ENCODE results near the gene SORCS3. TPM values are rescaled to one million over a fixed set of nuclear protein-coding genes. Genes with fewer than 3 reads are reported as not detected.

The SORCS3 gene
- total and polyA plus RNA-seq, 2 donors (not counting 1 experiment from before 2014, with no cell fraction given), result not detected

DNA sequence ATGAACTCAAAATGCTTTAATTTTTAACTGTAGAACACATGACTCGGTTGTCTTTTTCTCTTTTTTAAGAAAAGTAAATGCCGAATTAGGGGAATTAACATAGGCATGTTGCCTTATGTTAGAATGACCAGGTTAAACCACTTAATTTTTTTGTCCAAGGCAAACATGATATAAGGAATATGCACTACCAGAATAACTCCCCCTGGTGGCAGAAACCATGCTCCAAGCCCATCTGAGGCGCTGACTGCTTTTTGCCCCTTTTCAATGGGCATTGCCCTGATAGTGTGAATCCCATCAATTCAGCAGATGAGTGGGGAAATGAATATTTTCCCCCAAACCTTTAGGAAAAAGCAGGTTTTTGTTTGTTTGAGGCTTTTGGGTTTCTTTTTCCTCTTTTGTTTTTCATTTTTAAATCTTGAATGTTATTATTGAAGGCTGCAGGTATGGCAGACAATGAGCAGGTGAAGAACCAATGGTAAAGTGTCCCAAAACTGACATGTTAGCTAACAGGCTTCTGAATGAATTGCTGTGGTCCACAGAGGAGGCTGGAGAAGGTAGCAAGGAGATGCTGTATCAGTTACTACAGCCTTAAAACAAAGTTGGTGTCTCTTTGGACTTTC, 284.3 kb downstream of the SORCS3 start:
- Mint-ChIP-seq H3K27me3 (no peaks in the 10 kb centered on the region), H3K4me1 (no peaks in the 10 kb centered on the region), H3K4me3 (no peak overlapping the region), H3K9me3 (ENCODE audit: insufficient read depth) (no peaks in the 10 kb centered on the region), H3K27ac (no peak overlapping the region)
- Histone ChIP-seq H3K4me1 (ENCODE audit: control insufficient read depth in 2 of 2, insufficient read depth in 2 of 2, low read length in 2 of 2) (no peaks in the 10 kb centered on the region), H3K79me2 (ENCODE audit: control insufficient read depth, insufficient read depth, low read length) (no peaks in the 10 kb centered on the region), H4K20me1 (ENCODE audit: control insufficient read depth, insufficient read depth, low read length, poor library complexity, severe bottlenecking) (no peaks in the 10 kb centered on the region), H2AFZ (ENCODE audit: insufficient read depth, low read depth, low read length, poor library complexity, severe bottlenecking) (no peak overlapping the region), H3K4me3 (ENCODE audit: control extremely low read depth in 1 of 5, extremely low read depth in 1 of 5, insufficient read depth in 1 of 5, low read depth in 2 of 5, low read length in 4 of 5) (no peak overlapping the region), H3K27me3 (replicated peaks in 1 of 4; ENCODE audit: control extremely low read depth in 1 of 4, control insufficient read depth in 3 of 4, insufficient read depth in 4 of 4, low read length in 3 of 4) (no peaks in the 10 kb centered on the region), H3K27ac (ENCODE audit: low read length in 2 of 2) (no peak overlapping the region), H3K4me2 (replicated peaks; ENCODE audit: low read depth, low read length, poor library complexity, severe bottlenecking) (no peak overlapping the region), H3K9ac (ENCODE audit: low read length) (no peak overlapping the region), H3K36me3 (replicated peaks in 1 of 2; ENCODE audit: control extremely low read depth in 1 of 2, control insufficient read depth in 1 of 2, extremely low read depth in 1 of 2, insufficient read depth in 2 of 2, low read length in 1 of 2) (no peaks in the 10 kb centered on the region), H3K9me3 (ENCODE audit: control extremely low read depth in 1 of 3, control insufficient read depth in 2 of 3, insufficient read depth in 1 of 3, low read length in 2 of 3) (no peaks in the 10 kb centered on the region)
- ChIA-PET CTCF (interaction anchor here (0.7 to 1.9 kb wide), 3 partner anchors 9 to 1213 kb away, joined by 3 to 5 read pairs (median 3); no protein-coding TSS in a partner anchor), POLR2A (no interaction called here)
- TF ChIP-seq CTCF (IDR thresholded peaks at IDR 0.05) (peak; percentile 54), EZH2 (IDR thresholded peaks at IDR 0.05; ENCODE audit: borderline replicate concordance, insufficient read depth, low read depth, low read length, poor library complexity, severe bottlenecking) (no peak)
- WGBS (ENCODE audit: insufficient coverage), result no CpG with 5 or more reads among the region's 3 CpGs
- peak; percentile 16 for DNase-seq
- intact Hi-C loops (cut with micrococcal nuclease), result loop anchor here (10.0 kb wide), 1 partner anchor 1211 kb away; no protein-coding TSS in a partner anchor
- no peak for ATAC-seq (ENCODE audit: low read depth)

DNA sequence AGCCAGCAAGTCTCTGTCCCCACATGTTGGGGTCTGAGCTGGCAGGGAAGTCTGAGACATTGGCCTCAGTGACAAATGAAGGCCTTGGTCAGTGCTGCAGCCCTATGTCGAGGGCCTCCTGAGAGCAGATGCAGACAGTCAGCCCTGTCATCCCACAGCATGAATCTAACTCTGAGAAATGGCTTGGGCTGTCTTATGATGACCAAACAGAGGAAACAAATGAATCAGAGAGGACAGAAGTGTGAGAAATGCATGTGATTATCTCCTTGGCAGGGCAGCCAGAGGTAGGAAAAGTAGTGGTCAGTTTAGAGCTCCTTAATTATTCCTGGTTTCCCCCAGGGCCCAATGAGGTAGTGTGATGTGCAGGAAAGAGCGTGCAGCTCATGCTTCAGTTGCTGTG, 287.6 kb downstream of the SORCS3 start:
- CTCF ChIA-PET, result no interaction called here
- POLR2A ChIA-PET, result no interaction called here
- no peak overlapping the region for H3K27ac ChIP-seq (ENCODE audit: low read length in 2 of 2)
- H3K9me3 ChIP-seq (ENCODE audit: control extremely low read depth in 1 of 3, control insufficient read depth in 2 of 3, insufficient read depth in 1 of 3, low read length in 2 of 3), result no peaks in the 10 kb centered on the region
- H3K4me1 ChIP-seq (ENCODE audit: control insufficient read depth in 2 of 2, insufficient read depth in 2 of 2, low read length in 2 of 2), result no peaks in the 10 kb centered on the region
- no peak overlapping the region for H2AFZ ChIP-seq (ENCODE audit: insufficient read depth, low read depth, low read length, poor library complexity, severe bottlenecking)
- H3K27me3 ChIP-seq (replicated peaks in 1 of 4; ENCODE audit: control extremely low read depth in 1 of 4, control insufficient read depth in 3 of 4, insufficient read depth in 4 of 4, low read length in 3 of 4), result no peaks in the 10 kb centered on the region
- H3K79me2 ChIP-seq (ENCODE audit: control insufficient read depth, insufficient read depth, low read length), result no peaks in the 10 kb centered on the region
- 75% methylated on average over 1 of the region's 2 CpGs for WGBS (ENCODE audit: insufficient coverage)
- no peak for ATAC-seq (ENCODE audit: low read depth)
- H4K20me1 ChIP-seq (ENCODE audit: control insufficient read depth, insufficient read depth, low read length, poor library complexity, severe bottlenecking), result no peaks in the 10 kb centered on the region
- H3K4me2 ChIP-seq (replicated peaks; ENCODE audit: low read depth, low read length, poor library complexity, severe bottlenecking), result no peak overlapping the region
- H3K9ac ChIP-seq (ENCODE audit: low read length), result no peak overlapping the region
- Mint-ChIP-seq H3K9me3 (ENCODE audit: insufficient read depth) (no peaks in the 10 kb centered on the region), H3K27ac (no peak overlapping the region), H3K4me3 (no peak overlapping the region), H3K4me1 (no peaks in the 10 kb centered on the region), H3K27me3 (no peaks in the 10 kb centered on the region)
- intact Hi-C loops (cut with micrococcal nuclease), result loop anchor here (10.0 kb wide), 1 partner anchor 1214 kb away; no protein-coding TSS in a partner anchor
- H3K36me3 ChIP-seq (replicated peaks in 1 of 2; ENCODE audit: control extremely low read depth in 1 of 2, control insufficient read depth in 1 of 2, extremely low read depth in 1 of 2, insufficient read depth in 2 of 2, low read length in 1 of 2), result no peaks in the 10 kb centered on the region
- TF ChIP-seq CTCF (IDR thresholded peaks at IDR 0.05) (no peak), EZH2 (IDR thresholded peaks at IDR 0.05; ENCODE audit: borderline replicate concordance, insufficient read depth, low read depth, low read length, poor library complexity, severe bottlenecking) (no peak)
- DNase-seq, result no peak
- H3K4me3 ChIP-seq (ENCODE audit: control extremely low read depth in 1 of 5, extremely low read depth in 1 of 5, insufficient read depth in 1 of 5, low read depth in 2 of 5, low read length in 4 of 5), result no peak overlapping the region

Measured in B cell (primary cell).